ENCODE measurements around the gene CRYBB1. TPM values are rescaled to one million over a fixed set of nuclear protein-coding genes. Genes with fewer than 3 reads are reported as not detected.

The CRYBB1 gene
- total and polyA plus RNA-seq, 2 donors (not counting 1 experiment from before 2014, with no cell fraction given) = 0.18 TPM; not detected in 1

GRCh38 chr22:26573026-26573662 is 44.7 kb downstream of the CRYBB1 start:
- Histone ChIP-seq H3K4me1 (ENCODE audit: control insufficient read depth in 2 of 2, insufficient read depth in 2 of 2, low read length in 2 of 2) (peaks cover 13 to 20% of the 10 kb centered on the region in 2 donors), H3K27me3 (replicated peaks in 1 of 4; ENCODE audit: control extremely low read depth in 1 of 4, control insufficient read depth in 3 of 4, insufficient read depth in 4 of 4, low read length in 3 of 4) (no peaks in the 10 kb centered on the region), H2AFZ (ENCODE audit: insufficient read depth, low read depth, low read length, poor library complexity, severe bottlenecking) (peak overlapping the region; percentile 52), H3K4me2 (replicated peaks; ENCODE audit: low read depth, low read length, poor library complexity, severe bottlenecking) (peak overlapping the region; percentile 36), H3K79me2 (ENCODE audit: control insufficient read depth, insufficient read depth, low read length) (peaks cover 52% of the 10 kb centered on the region), H3K27ac (ENCODE audit: low read length in 2 of 2) (peak overlapping the region; percentile 54 to 67), H3K36me3 (replicated peaks in 1 of 2; ENCODE audit: control extremely low read depth in 1 of 2, control insufficient read depth in 1 of 2, extremely low read depth in 1 of 2, insufficient read depth in 2 of 2, low read length in 1 of 2) (no peaks in the 10 kb centered on the region), H3K9me3 (ENCODE audit: control extremely low read depth in 1 of 3, control insufficient read depth in 2 of 3, insufficient read depth in 1 of 3, low read length in 2 of 3) (no peaks in the 10 kb centered on the region), H4K20me1 (ENCODE audit: control insufficient read depth, insufficient read depth, low read length, poor library complexity, severe bottlenecking) (no peaks in the 10 kb centered on the region), H3K9ac (ENCODE audit: low read length) (no peak overlapping the region), H3K4me3 (ENCODE audit: control extremely low read depth in 1 of 5, extremely low read depth in 1 of 5, insufficient read depth in 1 of 5, low read depth in 2 of 5, low read length in 4 of 5) (no peak overlapping the region)
- TF ChIP-seq EZH2 (IDR thresholded peaks at IDR 0.05; ENCODE audit: borderline replicate concordance, insufficient read depth, low read depth, low read length, poor library complexity, severe bottlenecking) (no peak), CTCF (IDR thresholded peaks at IDR 0.05) (no peak)
- Mint-ChIP-seq H3K9me3 (ENCODE audit: insufficient read depth) (no peaks in the 10 kb centered on the region), H3K27ac (peak overlapping the region; percentile 70), H3K27me3 (no peaks in the 10 kb centered on the region), H3K4me3 (peak overlapping the region; percentile 50), H3K4me1 (peaks cover 53% of the 10 kb centered on the region)
- intact Hi-C loops (cut with micrococcal nuclease) = no loop called here
- ChIA-PET CTCF (no interaction called here), POLR2A (no interaction called here)
- WGBS (ENCODE audit: insufficient coverage) = 20% methylated on average over 10 of the region's 10 CpGs
- DNase-seq = peak; percentile 29
- no peak for ATAC-seq (ENCODE audit: low read depth)

GRCh38 chr22:26570864-26571525 is 46.8 kb downstream of the CRYBB1 start:
- Histone ChIP-seq H3K4me1 (ENCODE audit: control insufficient read depth in 2 of 2, insufficient read depth in 2 of 2, low read length in 2 of 2) (peaks cover 13 to 20% of the 10 kb centered on the region in 2 donors), H3K27ac (ENCODE audit: low read length in 2 of 2) (no peak overlapping the region), H4K20me1 (ENCODE audit: control insufficient read depth, insufficient read depth, low read length, poor library complexity, severe bottlenecking) (peaks cover 11% of the 10 kb centered on the region), H3K9me3 (ENCODE audit: control extremely low read depth in 1 of 3, control insufficient read depth in 2 of 3, insufficient read depth in 1 of 3, low read length in 2 of 3) (no peaks in the 10 kb centered on the region), H3K9ac (ENCODE audit: low read length) (no peak overlapping the region), H3K4me3 (ENCODE audit: control extremely low read depth in 1 of 5, extremely low read depth in 1 of 5, insufficient read depth in 1 of 5, low read depth in 2 of 5, low read length in 4 of 5) (no peak overlapping the region), H3K27me3 (replicated peaks in 1 of 4; ENCODE audit: control extremely low read depth in 1 of 4, control insufficient read depth in 3 of 4, insufficient read depth in 4 of 4, low read length in 3 of 4) (no peaks in the 10 kb centered on the region), H2AFZ (ENCODE audit: insufficient read depth, low read depth, low read length, poor library complexity, severe bottlenecking) (no peak overlapping the region), H3K4me2 (replicated peaks; ENCODE audit: low read depth, low read length, poor library complexity, severe bottlenecking) (no peak overlapping the region), H3K79me2 (ENCODE audit: control insufficient read depth, insufficient read depth, low read length) (peaks cover 73% of the 10 kb centered on the region), H3K36me3 (replicated peaks in 1 of 2; ENCODE audit: control extremely low read depth in 1 of 2, control insufficient read depth in 1 of 2, extremely low read depth in 1 of 2, insufficient read depth in 2 of 2, low read length in 1 of 2) (peaks cover 0 to 2% of the 10 kb centered on the region in 2 experiments)
- intact Hi-C loops (cut with micrococcal nuclease) = no loop called here
- H3K4me3 Mint-ChIP-seq = no peak overlapping the region
- no peaks in the 10 kb centered on the region for H3K27me3 Mint-ChIP-seq
- no peaks in the 10 kb centered on the region for H3K9me3 Mint-ChIP-seq (ENCODE audit: insufficient read depth)
- H3K27ac Mint-ChIP-seq = no peak overlapping the region
- CTCF ChIA-PET = no interaction called here
- DNase-seq (no peak), ATAC-seq (ENCODE audit: low read depth) (no peak)
- TF ChIP-seq EZH2 (IDR thresholded peaks at IDR 0.05; ENCODE audit: borderline replicate concordance, insufficient read depth, low read depth, low read length, poor library complexity, severe bottlenecking) (no peak), CTCF (IDR thresholded peaks at IDR 0.05) (no peak)
- peaks cover 48% of the 10 kb centered on the region for H3K4me1 Mint-ChIP-seq
- WGBS (ENCODE audit: insufficient coverage) = 94% methylated on average over 13 of the region's 13 CpGs
- POLR2A ChIA-PET = no interaction called here
